Activated T-helper 9 cell treated with anti-CD3 and anti-CD28 coated beads, Interleukin-2, amount 50 U/mL, for 16 hours (primary cell): Measurements from ENCODE around the gene NRXN2.

ENCODE experiments used
- DNase-seq: peaks from one replicate; pipeline ENCODE4 v3.0.0-alpha.2; 2020; ENCODE audit warnings: low read depth

NRXN2 gene

DNA sequence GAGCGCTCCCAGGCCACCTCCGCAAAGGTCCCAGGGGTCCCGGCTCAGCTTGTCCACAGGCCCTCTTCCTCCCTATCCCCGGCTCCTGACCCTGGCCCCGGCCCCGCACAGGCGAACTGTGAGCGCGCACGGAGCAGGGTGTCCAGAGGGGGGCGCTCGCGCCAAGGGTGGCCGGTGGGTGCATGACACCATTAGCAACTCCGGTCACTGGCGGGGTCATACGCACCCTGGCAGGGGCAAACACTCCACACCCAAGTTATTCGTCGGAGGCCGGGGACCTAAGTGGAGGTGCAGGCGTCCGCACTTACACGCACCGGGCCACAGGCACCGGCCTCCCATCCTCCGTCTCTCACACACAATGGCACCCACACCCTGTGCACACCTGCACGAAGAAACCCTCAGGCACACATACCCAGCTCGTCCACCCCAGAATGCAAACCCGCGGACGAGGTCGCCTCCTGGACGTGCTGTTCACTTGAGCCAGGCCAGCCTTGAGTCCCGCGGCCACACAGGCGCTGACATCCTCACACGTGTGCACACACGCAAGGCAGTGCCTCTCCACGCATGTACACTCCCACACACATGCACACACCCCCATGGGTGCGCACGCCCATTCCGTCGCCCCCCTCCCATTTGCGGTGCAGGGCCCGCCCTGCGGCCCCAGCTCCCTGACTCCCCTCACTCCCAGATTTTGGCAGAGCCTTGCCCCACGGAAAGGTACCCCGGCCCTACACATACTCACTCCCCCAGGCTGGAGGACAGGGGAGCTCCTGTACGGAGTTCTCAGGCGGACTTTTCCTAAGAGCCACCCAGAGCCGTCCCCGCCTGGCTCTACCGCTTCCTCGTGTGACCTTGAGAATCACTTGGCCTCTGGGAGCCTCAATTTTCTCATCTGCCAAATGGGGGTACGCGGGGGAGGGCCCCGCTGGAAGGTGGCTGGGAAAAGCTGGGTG, 20.9 kb upstream of the NRXN2 start, which contains the start of gene RASGRP2:
Gene RASGRP2 (minus strand): TSS at position 552 of the 953 bp plus-strand sequence. CDS start 1,276 bp downstream, outside the sequence.
- DNase-seq, result peak; percentile 72

DNA sequence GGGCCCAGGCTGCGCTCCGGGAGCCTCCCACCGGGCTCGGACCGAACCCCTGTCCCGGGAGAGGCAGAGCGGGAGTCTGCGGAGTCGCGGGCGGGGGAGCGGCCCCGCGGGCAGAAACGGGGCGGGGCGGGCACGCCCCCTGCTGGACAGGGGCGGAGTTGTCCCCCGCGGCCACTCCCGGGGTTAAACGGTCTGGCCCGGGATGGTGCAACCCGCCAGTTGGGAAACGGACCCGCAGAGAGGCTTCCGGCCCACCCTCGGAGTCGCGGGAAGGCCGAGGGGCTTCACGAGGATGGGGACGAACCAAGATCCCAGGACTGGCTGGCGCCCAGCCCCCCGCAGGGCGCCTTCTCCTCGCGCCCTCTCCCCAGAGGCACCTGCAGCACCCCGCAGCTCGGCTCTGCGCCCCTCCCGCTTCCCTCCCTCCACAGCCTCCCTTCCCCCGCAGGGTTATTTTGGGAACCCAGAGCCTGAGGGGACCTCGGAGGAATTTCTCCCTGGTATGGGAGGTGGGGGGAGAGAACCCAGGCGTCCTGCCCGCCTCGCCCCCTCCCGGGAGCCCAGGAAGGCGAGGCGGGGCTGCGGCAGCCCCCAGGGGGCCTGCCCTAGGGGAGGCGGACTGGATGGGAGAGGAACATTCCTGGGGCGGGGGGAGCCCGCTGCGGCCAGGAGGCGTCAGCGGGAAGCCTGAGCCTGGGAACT, 20.0 kb upstream of the NRXN2 start:
- DNase-seq, result peak; percentile 72

DNA sequence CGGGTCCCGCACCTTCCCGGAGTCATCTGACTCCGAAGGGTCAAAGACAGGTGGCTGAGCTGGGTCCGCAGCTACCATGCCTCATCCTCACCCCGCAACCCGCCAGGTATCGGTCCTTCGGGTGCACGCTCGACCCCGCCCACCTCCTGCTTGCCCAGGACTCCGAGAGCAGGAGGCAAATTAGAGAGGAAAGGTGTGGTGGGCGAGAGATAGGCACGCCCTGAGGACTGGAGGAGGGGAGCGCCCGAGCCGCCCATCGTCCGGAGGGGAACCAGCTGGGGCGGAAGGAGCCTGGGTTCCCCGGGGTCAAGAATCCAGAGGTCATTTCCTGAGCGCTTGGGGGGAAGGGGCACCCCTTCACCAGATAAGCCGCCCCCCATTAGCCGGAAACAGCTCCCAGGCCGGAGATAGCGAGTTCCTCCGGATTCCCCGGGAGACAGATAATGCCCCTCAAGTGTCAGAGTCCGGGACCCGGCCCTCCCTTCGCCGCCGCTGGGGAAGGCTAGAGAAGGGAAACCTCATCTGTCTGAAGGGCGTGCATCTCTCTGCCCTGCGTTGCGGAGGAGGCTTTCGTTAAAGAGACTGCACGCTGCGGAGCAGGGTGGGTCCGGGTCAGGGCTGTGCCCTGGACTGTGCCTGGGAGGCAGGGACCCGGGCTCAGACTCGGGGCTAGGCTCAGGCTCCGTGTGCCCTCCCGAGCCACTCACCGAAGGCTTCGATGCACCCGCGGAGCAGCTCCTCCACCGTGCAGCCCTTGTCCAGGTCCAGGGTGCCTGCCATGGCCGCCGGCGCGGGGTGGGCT, 19.3 kb upstream of the NRXN2 start:
- DNase-seq, result no peak

- DNase-seq, result no peak
Observed at GRCh38 chr11:64741375-64742086, 18.5 kb upstream of the NRXN2 start.

- DNase-seq, result no peak
Observed at GRCh38 chr11:64739871-64740270, 16.9 kb upstream of the NRXN2 start.

DNA sequence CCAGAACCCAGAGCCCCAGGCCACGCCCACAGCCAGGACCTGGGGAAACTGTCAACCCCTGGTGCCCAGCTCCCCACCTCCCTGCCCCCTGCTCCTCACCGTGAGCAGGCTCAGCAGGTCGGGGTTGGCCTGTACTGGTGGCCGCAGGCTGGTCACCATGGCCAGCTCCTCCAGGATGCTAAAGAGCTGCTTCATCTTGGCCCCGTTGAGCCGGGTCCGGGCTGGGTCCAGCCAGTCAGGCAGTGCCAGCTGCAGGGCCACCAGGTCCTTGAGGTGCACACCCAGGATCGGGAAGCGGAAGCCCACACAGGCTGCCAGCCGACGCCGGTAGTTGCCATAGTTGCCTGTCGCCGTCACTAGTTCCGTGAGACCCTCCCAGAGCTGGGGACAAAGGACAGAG, 13.7 kb upstream of the NRXN2 start:
- DNase-seq, result no peak

DNA sequence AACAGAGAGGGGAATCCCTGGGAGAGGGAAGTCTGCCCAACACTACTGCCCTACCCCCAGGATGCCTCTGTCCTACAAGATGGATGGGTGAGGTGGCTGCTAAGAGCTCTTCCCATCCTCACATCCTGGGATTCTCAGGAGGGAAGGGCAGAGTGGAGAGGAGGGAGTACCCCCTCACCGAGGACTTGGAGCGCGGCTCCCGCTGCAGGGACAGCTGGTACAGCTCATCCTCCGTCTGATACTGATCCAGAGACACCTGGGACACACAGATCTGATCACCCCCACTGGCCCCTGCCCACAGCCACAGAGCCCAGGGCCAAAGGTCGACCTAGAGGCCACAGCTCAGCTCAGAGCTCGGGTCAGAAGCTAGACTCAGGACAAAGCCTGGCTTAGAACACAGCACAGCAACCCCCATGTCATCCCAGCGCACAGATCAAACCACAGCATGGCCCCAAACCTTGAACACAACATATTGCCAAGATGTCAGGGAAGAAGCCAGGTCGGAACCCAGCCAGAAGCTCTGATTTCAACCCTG, 12.8 kb upstream of the NRXN2 start:
- no peak for DNase-seq

- no peak for DNase-seq
Observed at GRCh38 chr11:64734811-64735724, 12.1 kb upstream of the NRXN2 start.

GRCh38 chr11:64731601-64732000, 8.6 kb upstream of the NRXN2 start:
- DNase-seq, result no peak

DNA sequence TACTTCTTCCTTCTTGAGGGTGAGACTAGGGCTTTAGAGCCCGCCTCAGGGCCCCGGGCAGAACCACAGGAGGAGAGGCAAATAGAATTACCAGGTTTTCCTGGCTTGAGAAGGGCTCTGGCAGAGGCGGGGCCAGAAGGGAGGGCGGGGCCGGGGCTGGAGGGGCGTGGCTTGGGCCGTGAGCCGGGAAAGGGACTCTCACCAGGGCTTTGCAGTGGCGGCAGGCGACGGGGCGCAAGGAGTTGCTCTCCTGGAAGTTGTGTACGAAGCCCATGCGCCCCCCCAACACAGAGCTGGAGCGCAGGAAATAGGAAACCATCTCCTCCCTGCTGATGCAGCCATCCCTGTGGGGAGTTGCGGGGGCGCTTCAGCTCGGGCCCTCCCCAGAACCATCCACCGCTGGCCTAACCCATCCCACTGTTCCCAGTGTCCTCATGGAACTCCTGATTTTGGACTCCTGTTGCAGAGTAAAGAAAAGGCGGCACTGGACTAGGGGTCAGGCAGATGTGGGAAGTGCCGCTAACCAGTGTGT, 6.9 kb upstream of the NRXN2 start:
- DNase-seq, result no peak

DNA sequence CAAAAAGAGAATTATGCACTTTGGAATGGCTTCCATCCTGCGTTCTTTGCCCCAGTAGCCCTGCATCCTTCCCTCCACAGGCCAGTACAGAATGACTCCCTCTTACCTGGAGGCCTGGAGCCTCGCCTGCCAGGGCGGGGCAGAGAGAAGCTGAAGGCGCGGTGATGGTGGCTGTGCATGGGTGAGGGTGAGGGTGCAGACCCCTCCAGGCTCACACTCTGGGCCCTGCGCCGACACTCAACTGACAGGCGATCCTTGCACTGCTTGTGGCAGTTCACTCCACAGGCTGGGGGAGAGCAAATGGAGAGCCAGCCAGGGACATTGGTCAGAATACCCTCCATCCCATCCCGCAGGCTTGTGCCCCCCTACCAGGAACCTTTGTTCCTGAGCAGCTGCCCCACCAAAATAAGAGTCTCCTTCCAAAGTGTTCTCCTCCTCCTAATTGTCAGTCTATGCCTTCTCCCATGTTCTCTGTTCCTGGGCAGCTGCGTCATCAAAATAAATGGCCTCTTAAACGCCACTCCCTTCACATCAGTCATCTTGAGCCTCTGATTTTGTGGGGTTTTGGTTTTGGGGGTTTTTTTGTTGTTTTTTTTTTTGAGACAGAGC, 5.9 kb upstream of the NRXN2 start:
- DNase-seq, result no peak

DNA sequence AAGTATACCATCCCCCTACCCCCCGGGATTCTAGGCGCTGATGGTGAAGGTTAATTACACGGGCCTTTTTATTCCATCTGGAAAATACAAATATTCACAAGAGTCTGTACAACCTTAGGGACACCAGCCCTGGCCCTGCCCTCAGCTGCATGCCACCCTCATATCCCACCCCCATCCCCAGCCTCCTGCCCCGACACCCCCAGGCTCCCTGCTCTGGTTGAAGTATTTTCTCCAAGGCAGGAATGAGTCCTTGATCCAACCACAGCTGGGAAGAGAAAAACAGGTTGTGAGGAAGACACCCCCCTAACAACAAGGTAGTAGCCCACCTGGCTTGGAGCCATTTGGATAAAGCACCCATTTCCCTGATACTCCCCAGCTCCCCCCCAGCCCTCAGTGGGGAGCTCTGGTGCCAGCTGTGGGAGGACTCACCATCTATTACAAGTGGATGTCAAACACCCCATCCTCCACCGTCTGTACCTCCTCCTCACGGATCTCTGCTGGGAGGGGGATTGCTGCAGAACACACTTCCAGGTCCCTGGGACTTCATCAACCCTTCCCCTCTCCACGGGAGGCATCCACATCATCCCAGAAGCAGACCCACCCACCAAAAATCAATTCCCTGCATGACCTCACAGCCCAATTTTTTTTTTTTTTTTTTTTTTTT, 4.0 kb upstream of the NRXN2 start:
- DNase-seq, result no peak

DNA sequence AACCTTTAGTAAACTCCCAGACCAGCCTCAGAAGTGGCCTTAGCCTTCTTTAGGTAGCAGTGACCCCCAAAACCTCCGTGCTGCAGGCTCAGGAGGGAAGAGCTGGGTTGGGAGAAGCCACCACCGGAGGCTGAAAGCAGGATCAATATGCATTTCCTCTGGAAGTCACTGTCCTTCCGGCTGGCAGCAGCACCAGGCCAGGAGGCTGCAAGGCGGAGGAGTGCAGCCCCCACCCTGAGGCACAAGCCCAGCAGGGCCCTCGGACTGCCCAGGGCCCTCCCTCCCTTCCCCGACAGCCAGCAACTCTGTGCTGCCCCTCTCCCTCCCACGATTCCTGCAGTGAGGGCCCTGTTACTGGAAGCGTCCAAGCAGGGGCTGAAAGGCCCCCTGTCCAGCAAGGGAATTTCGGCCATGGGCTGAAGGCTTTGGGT, 3.2 kb upstream of the NRXN2 start:
- DNase-seq, result no peak

DNA sequence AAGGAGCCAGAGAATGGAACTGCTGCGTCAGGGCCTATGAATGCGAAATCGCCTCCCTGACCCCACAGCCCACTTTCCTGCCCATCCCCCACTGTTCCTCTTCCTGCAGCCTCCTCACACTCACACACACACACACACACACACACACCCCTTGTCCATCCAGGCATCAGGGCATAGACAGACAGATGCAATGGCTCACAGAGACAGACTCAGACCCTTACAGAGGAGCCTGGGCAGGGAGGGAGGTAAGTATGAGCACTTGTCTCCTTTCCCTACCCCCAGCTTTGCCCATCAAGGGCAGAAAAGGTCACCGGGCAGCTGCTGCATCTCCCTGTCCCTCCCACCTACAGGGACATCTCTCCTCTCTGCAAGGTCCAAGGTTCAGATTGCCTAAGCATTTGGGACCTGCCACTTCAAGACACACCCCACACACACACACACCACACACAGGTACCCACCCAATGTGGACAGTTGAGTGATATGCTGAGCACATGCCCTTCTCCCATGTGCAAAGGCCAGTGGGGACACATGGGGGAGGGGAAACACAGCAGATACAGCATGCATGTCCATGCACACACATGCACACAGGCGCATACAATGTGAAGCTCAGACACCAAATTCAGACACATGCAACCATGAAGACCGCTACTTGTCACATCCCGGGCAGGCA, 2.0 kb upstream of the NRXN2 start:
- no peak for DNase-seq

GRCh38 chr11:64723907-64724862, 1.2 kb upstream of the NRXN2 start:
- no peak for DNase-seq

GRCh38 chr11:64722141-64723065, 594 bp downstream of the NRXN2 start:
- DNase-seq, result no peak
